ENCODE measurements around the gene HSPA1A. TPM values are rescaled to one million over a fixed set of nuclear protein-coding genes. Genes with fewer than 3 reads are reported as not detected.
A peak's percentile ranks its signal among the peaks of the same experiment; 100 is the strongest.

Gene HSPA1A
- total RNA-seq, 1 experiment from 2014 or later: 51.2 TPM

DNA sequence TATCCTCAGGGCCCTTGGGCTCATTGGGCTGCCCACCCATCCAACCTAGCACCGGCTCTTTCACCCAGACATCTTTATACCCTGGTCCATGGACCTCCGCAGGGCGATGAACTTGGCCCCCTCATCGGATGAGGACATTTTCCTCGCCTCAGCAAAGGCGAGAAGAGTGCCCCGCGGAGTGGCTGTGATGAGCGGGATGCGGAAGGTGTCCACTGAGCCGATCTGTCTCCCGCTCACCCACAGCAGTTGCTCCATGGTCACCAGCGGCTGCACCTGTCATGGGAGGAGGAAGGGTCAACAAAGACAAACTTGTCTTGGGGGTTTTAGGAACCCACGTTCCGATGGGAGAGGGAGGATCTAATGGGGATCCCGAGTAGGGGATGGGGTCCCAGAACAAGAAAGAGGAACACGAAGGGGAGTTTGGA is 46.6 kb downstream of the HSPA1A start:
- peak overlapping the region; percentile 80 for H3K4me2 ChIP-seq (ENCODE audit: insufficient read depth, insufficient read length, low read length)
- no peak overlapping the region for H2AFZ ChIP-seq (ENCODE audit: low read length)
- H2BK120ac ChIP-seq (ENCODE audit: low read depth, low read length, poor library complexity, severe bottlenecking): no peak overlapping the region
- peak overlapping the region; percentile 57 for H3K9ac ChIP-seq (ENCODE audit: extremely low read depth, insufficient read length, low read length)
- no peak overlapping the region for H2BK20ac ChIP-seq (ENCODE audit: low read depth, low read length, poor library complexity, severe bottlenecking)
- no peak for DNase-seq
- H4K8ac ChIP-seq (replicated peaks; ENCODE audit: insufficient read length, low read depth, low read length): no peak overlapping the region
- no peaks in the 10 kb centered on the region for H3K9me3 ChIP-seq (ENCODE audit: control insufficient read depth, low read depth, low read length)
- no peak overlapping the region for H3K14ac ChIP-seq (ENCODE audit: insufficient read depth, low read length)
- no peak overlapping the region for H2BK15ac ChIP-seq (ENCODE audit: low read depth, low read length)
- no peak overlapping the region for H3K27ac ChIP-seq (ENCODE audit: insufficient read length, low read depth, low read length)
- no peak overlapping the region for H3K56ac ChIP-seq (ENCODE audit: insufficient read length, low read depth, low read length)
- H3K23ac ChIP-seq (ENCODE audit: insufficient read length, low read depth, low read length): no peak overlapping the region
- WGBS (ENCODE audit: extremely low coverage, insufficient read length, low lambda C conversion rate): no CpG with 5 or more reads among the region's 17 CpGs
- no peaks in the 10 kb centered on the region for H4K20me1 ChIP-seq (ENCODE audit: control insufficient read depth, insufficient read depth, insufficient read length)
- no peaks in the 10 kb centered on the region for H3K79me1 ChIP-seq (ENCODE audit: insufficient read depth, low read depth, low read length, poor library complexity, severe bottlenecking)
- TF ChIP-seq, protein P1, sequence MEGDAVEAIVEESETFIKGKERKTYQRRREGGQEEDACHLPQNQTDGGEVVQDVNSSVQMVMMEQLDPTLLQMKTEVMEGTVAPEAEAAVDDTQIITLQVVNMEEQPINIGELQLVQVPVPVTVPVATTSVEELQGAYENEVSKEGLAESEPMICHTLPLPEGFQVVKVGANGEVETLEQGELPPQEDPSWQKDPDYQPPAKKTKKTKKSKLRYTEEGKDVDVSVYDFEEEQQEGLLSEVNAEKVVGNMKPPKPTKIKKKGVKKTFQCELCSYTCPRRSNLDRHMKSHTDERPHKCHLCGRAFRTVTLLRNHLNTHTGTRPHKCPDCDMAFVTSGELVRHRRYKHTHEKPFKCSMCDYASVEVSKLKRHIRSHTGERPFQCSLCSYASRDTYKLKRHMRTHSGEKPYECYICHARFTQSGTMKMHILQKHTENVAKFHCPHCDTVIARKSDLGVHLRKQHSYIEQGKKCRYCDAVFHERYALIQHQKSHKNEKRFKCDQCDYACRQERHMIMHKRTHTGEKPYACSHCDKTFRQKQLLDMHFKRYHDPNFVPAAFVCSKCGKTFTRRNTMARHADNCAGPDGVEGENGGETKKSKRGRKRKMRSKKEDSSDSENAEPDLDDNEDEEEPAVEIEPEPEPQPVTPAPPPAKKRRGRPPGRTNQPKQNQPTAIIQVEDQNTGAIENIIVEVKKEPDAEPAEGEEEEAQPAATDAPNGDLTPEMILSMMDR (conservative IDR thresholded peaks at IDR 0.05): no peak
- no peak overlapping the region for H2BK12ac ChIP-seq (ENCODE audit: insufficient read length, low read depth, low read length)
- peaks cover 12% of the 10 kb centered on the region for H3K23me2 ChIP-seq (ENCODE audit: insufficient read length, low read depth, low read length, poor library complexity, severe bottlenecking)
- H4K5ac ChIP-seq (ENCODE audit: insufficient read length, low read depth, low read length): no peak overlapping the region
- H3K27me3 Mint-ChIP-seq (ENCODE audit: low read depth): peaks cover 2% of the 10 kb centered on the region
- no peaks in the 10 kb centered on the region for H3K79me2 ChIP-seq (ENCODE audit: insufficient read depth, low read length)
- H3K27ac Mint-ChIP-seq: peak overlapping the region in 2 of 3 experiments; percentile 33 to 89; a peak in 3 of 7 replicates
- no peak overlapping the region for H3T11ph ChIP-seq (ENCODE audit: low read length)
- no peak overlapping the region for H2AK5ac ChIP-seq (ENCODE audit: insufficient read length, low read length)
- H3K4ac ChIP-seq (ENCODE audit: low read depth, low read length): no peak overlapping the region
- H2BK5ac ChIP-seq (ENCODE audit: insufficient read length, low read length): no peak overlapping the region
- peaks cover 13 to 20% of the 10 kb centered on the region in 2 experiments for H3K4me1 Mint-ChIP-seq
- H3K9me3 Mint-ChIP-seq: no peaks in the 10 kb centered on the region; a peak in 1 of 5 replicates
- peaks cover 6 to 29% (median 17%) of the 10 kb centered on the region in 3 experiments; a peak in 6 of 7 replicates for H3K36me3 Mint-ChIP-seq (ENCODE audit: insufficient read depth in 1 of 3, low read depth in 3 of 3)
- H3K27me3 ChIP-seq (ENCODE audit: insufficient read depth, low read length): no peaks in the 10 kb centered on the region
- H3K4me1 ChIP-seq (ENCODE audit: insufficient read depth, low read length): no peaks in the 10 kb centered on the region
- H4K91ac ChIP-seq (ENCODE audit: insufficient read length, low read depth, low read length): no peak overlapping the region
- H3K18ac ChIP-seq (ENCODE audit: insufficient read length, low read depth, low read length): no peak overlapping the region
- peak overlapping the region; percentile 84 to 98 for H3K4me3 Mint-ChIP-seq
